ENCODE data around the gene COX8A. TPM values are rescaled to one million over a fixed set of nuclear protein-coding genes. Genes with fewer than 3 reads are reported as not detected.
A peak's percentile ranks its signal among the peaks of the same experiment; 100 is the strongest.

The COX8A gene
- total and polyA plus RNA-seq, 2 of the 8 experiments (the other 6 are each of a cell fraction or from before 2014, with no cell fraction given) = 365 to 1,720 TPM

DNA sequence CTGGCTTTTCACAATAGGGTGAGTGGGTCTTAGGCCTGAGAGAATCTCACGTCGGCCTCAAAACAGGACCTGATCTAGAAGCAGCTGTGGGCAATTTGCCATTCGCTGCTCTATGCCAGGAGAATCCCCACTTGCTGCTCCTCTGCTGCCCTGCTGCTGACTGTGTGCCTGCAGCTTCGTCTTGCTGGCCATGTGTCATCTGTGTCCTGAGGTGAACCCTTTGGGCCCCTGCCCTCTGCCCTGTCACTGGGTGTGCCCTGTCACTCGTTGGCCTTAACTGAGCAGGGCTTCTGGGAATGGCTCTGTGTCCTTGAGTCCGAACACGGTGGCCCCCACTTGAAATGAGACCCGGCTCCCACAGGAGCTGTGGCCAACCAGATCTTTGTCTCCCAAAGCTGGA is 29.4 kb upstream of the COX8A start:
- TF ChIP-seq RBBP5 (IDR thresholded peaks at IDR 0.05; ENCODE audit: borderline replicate concordance, low read depth, low read length) (no peak), ZNF274 (IDR thresholded peaks at IDR 0.05; ENCODE audit: borderline replicate concordance, extremely low read depth, low read length) (no peak), POLR2A (IDR thresholded peaks at IDR 0.05; ENCODE audit: control extremely low read depth in 1 of 2, low read depth in 2 of 2, low read length in 2 of 2) (no peak), CEBPB (IDR thresholded peaks at IDR 0.05; ENCODE audit: low read depth, low read length) (no peak)
- TF ChIP-seq, protein P1, sequence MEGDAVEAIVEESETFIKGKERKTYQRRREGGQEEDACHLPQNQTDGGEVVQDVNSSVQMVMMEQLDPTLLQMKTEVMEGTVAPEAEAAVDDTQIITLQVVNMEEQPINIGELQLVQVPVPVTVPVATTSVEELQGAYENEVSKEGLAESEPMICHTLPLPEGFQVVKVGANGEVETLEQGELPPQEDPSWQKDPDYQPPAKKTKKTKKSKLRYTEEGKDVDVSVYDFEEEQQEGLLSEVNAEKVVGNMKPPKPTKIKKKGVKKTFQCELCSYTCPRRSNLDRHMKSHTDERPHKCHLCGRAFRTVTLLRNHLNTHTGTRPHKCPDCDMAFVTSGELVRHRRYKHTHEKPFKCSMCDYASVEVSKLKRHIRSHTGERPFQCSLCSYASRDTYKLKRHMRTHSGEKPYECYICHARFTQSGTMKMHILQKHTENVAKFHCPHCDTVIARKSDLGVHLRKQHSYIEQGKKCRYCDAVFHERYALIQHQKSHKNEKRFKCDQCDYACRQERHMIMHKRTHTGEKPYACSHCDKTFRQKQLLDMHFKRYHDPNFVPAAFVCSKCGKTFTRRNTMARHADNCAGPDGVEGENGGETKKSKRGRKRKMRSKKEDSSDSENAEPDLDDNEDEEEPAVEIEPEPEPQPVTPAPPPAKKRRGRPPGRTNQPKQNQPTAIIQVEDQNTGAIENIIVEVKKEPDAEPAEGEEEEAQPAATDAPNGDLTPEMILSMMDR (IDR thresholded peaks at IDR 0.05; ENCODE audit: control extremely low read depth in 1 of 3, insufficient read depth in 1 of 3, low read depth in 1 of 3, low read length in 3 of 3) = no peak
- no peak overlapping the region for H2AK5ac ChIP-seq (ENCODE audit: low read depth, low read length)
- no peak overlapping the region for H3K23ac ChIP-seq (ENCODE audit: insufficient read length)
- no peaks in the 10 kb centered on the region for H3K27me3 ChIP-seq (replicated peaks in 1 of 4; ENCODE audit: control insufficient read depth in 3 of 4, extremely low read depth in 1 of 4, insufficient read depth in 3 of 4, low read length in 3 of 4)
- peaks cover 6 to 18% (median 13%) of the 10 kb centered on the region in 4 experiments; a peak in 6 of 8 replicates for H3K36me3 ChIP-seq (ENCODE audit: control insufficient read depth in 2 of 4, insufficient read depth in 4 of 4, low read length in 3 of 4)
- no peaks in the 10 kb centered on the region for H3K9me3 ChIP-seq (ENCODE audit: insufficient read depth in 2 of 2, low read depth in 1 of 2, low read length in 1 of 2)
- H3K4ac ChIP-seq (replicated peaks; ENCODE audit: insufficient read length, low read depth, low read length) = no peak overlapping the region
- no peak overlapping the region for H2BK12ac ChIP-seq (ENCODE audit: low read depth, low read length)
- no peak overlapping the region for H2BK120ac ChIP-seq (replicated peaks; ENCODE audit: low read depth, low read length)
- peaks cover 8 to 15% of the 10 kb centered on the region in 2 experiments for H4K20me1 ChIP-seq (replicated peaks in 1 of 2; ENCODE audit: control insufficient read depth in 1 of 2, insufficient read depth in 2 of 2, low read length in 2 of 2)
- H3K79me1 ChIP-seq (ENCODE audit: low read depth, low read length) = peaks cover 3% of the 10 kb centered on the region; the same call in 1 of the 2 replicates
- no peak overlapping the region for H3K18ac ChIP-seq (ENCODE audit: extremely low read depth, low read length)
- H2AFZ ChIP-seq (ENCODE audit: low read length) = no peak overlapping the region
- 0 out of 2 replicates have a peak overlapping the region, but pooled peaks have one; percentile 44 for H2BK5ac ChIP-seq (ENCODE audit: low read depth, low read length)
- DNase-seq (ENCODE audit: low read depth in 1 of 2, low spot score in 2 of 2) = no peak
- no peak overlapping the region for H3K4me3 ChIP-seq (ENCODE audit: extremely low read depth in 1 of 4, insufficient read depth in 2 of 4, low read depth in 3 of 4, low read length in 4 of 4)
- FAIRE-seq = no peak
- POLR2A ChIA-PET (ENCODE audit: partially characterized antibody) = interaction anchor here (1.0 to 2.6 kb wide), 11 partner anchors 14 to 108 kb away, joined by 3 to 15 read pairs (median 4); partner anchors contain the start of gene RCOR2
- no peak overlapping the region for H4K5ac ChIP-seq (ENCODE audit: insufficient read length, low read depth, low read length)
- no peak overlapping the region for H2BK15ac ChIP-seq (ENCODE audit: low read length)
- peaks cover 0 to 45% of the 10 kb centered on the region in 2 experiments for H3K79me2 ChIP-seq (ENCODE audit: control insufficient read depth in 1 of 2, insufficient read depth in 2 of 2, low read length in 2 of 2)
- no peaks in the 10 kb centered on the region; a peak in 1 of 7 replicates for H3K4me1 ChIP-seq (replicated peaks in 1 of 4; ENCODE audit: control insufficient read depth in 3 of 4, insufficient read depth in 4 of 4, low read length in 3 of 4)
- CTCF ChIA-PET (ENCODE audit: partially characterized antibody) = interaction anchor here (0.7 to 6.3 kb wide), 28 partner anchors 10 to 179 kb away, joined by 3 to 51 read pairs (median 5); partner anchors contain the start of gene RCOR2
- H3K14ac ChIP-seq (ENCODE audit: insufficient read length) = no peak overlapping the region
- no peak overlapping the region for H3K56ac ChIP-seq (replicated peaks; ENCODE audit: insufficient read length, low read depth, low read length)
- no peak overlapping the region for H2BK20ac ChIP-seq (ENCODE audit: low read length)
- no peak overlapping the region for H3K27ac ChIP-seq (ENCODE audit: low read depth, low read length)
- H3K23me2 ChIP-seq (ENCODE audit: low read depth, low read length) = no peaks in the 10 kb centered on the region
- no peak overlapping the region for H4K8ac ChIP-seq (ENCODE audit: extremely low read depth, insufficient read depth, low read length)
- H3K4me2 ChIP-seq (ENCODE audit: insufficient read depth in 1 of 2, low read depth in 2 of 2, low read length in 2 of 2) = no peak overlapping the region
- no peak overlapping the region for H4K91ac ChIP-seq (replicated peaks; ENCODE audit: insufficient read length, low read length)
- WGBS, 2 experiments (ENCODE audit: extremely low coverage in 1 of 2, insufficient coverage in 1 of 2, insufficient read length in 1 of 2, insufficient replicate concordance in 2 of 2, low coverage in 1 of 2, low lambda C conversion rate in 2 of 2, missing lambda C conversion rate in 1 of 2) = 90% methylated on average over 8 of the region's 8 CpGs; no CpG with 5 or more reads in 1 of the 2 experiments
- no peak overlapping the region for H3K9ac ChIP-seq (replicated peaks in 1 of 4; ENCODE audit: extremely low read depth in 1 of 4, low read depth in 3 of 4, low read length in 3 of 4)
